Neural cell (in vitro differentiated cells): Measurements from ENCODE around the gene OXSM. TPM values are rescaled to one million over a fixed set of nuclear protein-coding genes. Genes with fewer than 3 reads are reported as not detected.

Experiments used
- H2AFZ ChIP-seq: fragments of 200-600, 300-800 bp; sonication (generic), shearing (Covaris generic); 2 replicates; pipeline ENCODE4 v1.6.0; 2014; ENCODE audit warnings: low read depth, mild to moderate bottlenecking, antibody characterized with exemption, low read length, moderate library complexity
- H3F3A ChIP-seq: fragments of 200-600 bp; shearing (Covaris generic); 2 replicates; pipeline ENCODE4 v1.6.1; 2016; ENCODE audit warnings: mild to moderate bottlenecking, moderate library complexity, mixed read lengths, antibody characterized with exemption, low read length; ENCODE audit not compliant: insufficient read depth, poor library complexity, severe bottlenecking
- H3K27ac ChIP-seq: fragments of 200-600, 300-800 bp; sonication (generic), shearing (Covaris generic); 2 replicates; pipeline ENCODE4 v1.5.1; 2014; ENCODE audit warnings: mild to moderate bottlenecking, low read length, moderate library complexity
- H3K27me3 ChIP-seq: fragments of 300-800, 200-600 bp; sonication (generic), shearing (Covaris generic); 2 replicates; pipeline ENCODE4 v1.6.0; 2014; ENCODE audit warnings: mild to moderate bottlenecking, low read depth, low read length, moderate library complexity; ENCODE audit not compliant: insufficient read depth
- H3K36me3 ChIP-seq: fragments of 300-800, 200-600 bp; sonication (generic), shearing (Covaris generic); 2 replicates; pipeline ENCODE4 v1.5.1; 2014; ENCODE audit warnings: mild to moderate bottlenecking, antibody characterized with exemption, low read length, moderate library complexity; ENCODE audit not compliant: insufficient read depth
- H3K4me2 ChIP-seq: fragments of 300-800, 200-600 bp; sonication (generic), shearing (Covaris generic); 2 replicates; pipeline ENCODE4 v1.6.0; 2014; ENCODE audit warnings: mild to moderate bottlenecking, low read length
- H3K4me3 ChIP-seq: fragments of 300-800, 200-600 bp; sonication (generic), shearing (Covaris generic); 2 replicates; pipeline ENCODE4 v1.5.1; 2014; ENCODE audit warnings: mild to moderate bottlenecking, low read length, moderate library complexity
- H3K79me2 ChIP-seq: fragments of 200-600 bp; shearing (Covaris generic); replicated peaks from 2 replicates; pipeline ENCODE4 v1.6.0; 2014; ENCODE audit warnings: mild to moderate bottlenecking, low read length, moderate library complexity; ENCODE audit not compliant: insufficient read depth
- H3K9ac ChIP-seq: fragments of 300-800, 200-600 bp; sonication (generic), shearing (Covaris generic); 2 replicates; pipeline ENCODE4 v1.6.1; 2016; ENCODE audit warnings: mild to moderate bottlenecking, low read length, mixed read lengths
- H3K9me2 ChIP-seq: fragments of 200-600 bp; shearing (Covaris generic); 2 replicates; pipeline ENCODE4 v1.6.1; 2016; ENCODE audit warnings: mild to moderate bottlenecking, low read length, mixed read lengths; ENCODE audit not compliant: insufficient read depth
- H3K9me3 ChIP-seq: fragments of 200-600, 300-800 bp; sonication (generic), shearing (Covaris generic); 2 replicates; pipeline ENCODE4 v1.6.1; 2016; ENCODE audit warnings: mild to moderate bottlenecking, mixed run types, low read length, moderate library complexity, mixed read lengths
- H4K20me1 ChIP-seq: fragments of 200-600 bp; shearing (Covaris generic); 2 replicates; pipeline ENCODE4 v1.6.1; 2016; ENCODE audit warnings: mild to moderate bottlenecking, mixed run types; ENCODE audit not compliant: insufficient read depth
- EP300 ChIP-seq: fragments of 450-650 bp; conservative IDR thresholded peaks from 2 replicates; pipeline ENCODE4 v1.6.1; 2014; ENCODE audit warnings: antibody characterized with exemption, mild to moderate bottlenecking, moderate library complexity; ENCODE audit not compliant: poor library complexity, severe bottlenecking
- EZH2 ChIP-seq: fragments of 200-600, 300-800 bp; shearing (Covaris generic), sonication (generic); IDR thresholded peaks from 2 replicates; pipeline ENCODE4 v1.6.1; 2014; ENCODE audit warnings: antibody characterized with exemption, low read length, borderline replicate concordance, mild to moderate bottlenecking; ENCODE audit not compliant: insufficient read depth, poor library complexity, severe bottlenecking
- MXI1 ChIP-seq: fragments of 450-650 bp; conservative IDR thresholded peaks from 2 replicates; pipeline ENCODE4 v1.6.1; 2014; ENCODE audit warnings: antibody characterized with exemption, mild to moderate bottlenecking; ENCODE audit not compliant: poor library complexity, severe bottlenecking
- POLR2AphosphoS5 ChIP-seq: IDR thresholded peaks from 2 replicates; pipeline ENCODE4 v1.6.1; 2012
- RAD21 ChIP-seq: fragments of 450-650 bp; conservative IDR thresholded peaks from 2 replicates; pipeline ENCODE4 v1.6.1; 2014; ENCODE audit warnings: antibody characterized with exemption, mild to moderate bottlenecking, moderate library complexity
- SMC3 ChIP-seq: fragments of 450-650 bp; conservative IDR thresholded peaks from 2 replicates; pipeline ENCODE4 v1.6.1; 2014; ENCODE audit warnings: antibody characterized with exemption, mild to moderate bottlenecking, moderate library complexity; ENCODE audit not compliant: poor library complexity
- TAF1 ChIP-seq: IDR thresholded peaks from 2 replicates; pipeline ENCODE4 v1.6.1; 2012; ENCODE audit warnings: low read depth
- polyA minus RNA-seq: library from RNA; depleted of rRNA, polyadenylated mRNA; stranded (reverse); fragments of >200 nt; gene quantifications from 2 replicates; pipeline ENCODE4 v1.2.3, GENCODE V29; 2014
- polyA plus RNA-seq: library from polyadenylated mRNA; depleted of rRNA; stranded (reverse); fragments of >200 nt; gene quantifications from 2 replicates; pipeline ENCODE4 v1.2.3, GENCODE V29; 2014
- TF ChIP-seq, protein P1 (sequence below): fragments of 450-650 bp; IDR thresholded peaks from 2 replicates; pipeline ENCODE4 v1.5.1; 2014; ENCODE audit warnings: antibody characterized with exemption, mild to moderate bottlenecking, moderate library complexity; ENCODE audit not compliant: poor library complexity, severe bottlenecking
- TF ChIP-seq, protein P2 (sequence below): IDR thresholded peaks from 2 replicates; pipeline ENCODE4 v1.6.1; 2012; ENCODE audit warnings: borderline replicate concordance

The OXSM gene
- polyA plus RNA-seq (6.7 and 11.9 TPM in 2 replicates), polyA minus RNA-seq (5.1 and 5.6 TPM in 2 replicates)

DNA sequence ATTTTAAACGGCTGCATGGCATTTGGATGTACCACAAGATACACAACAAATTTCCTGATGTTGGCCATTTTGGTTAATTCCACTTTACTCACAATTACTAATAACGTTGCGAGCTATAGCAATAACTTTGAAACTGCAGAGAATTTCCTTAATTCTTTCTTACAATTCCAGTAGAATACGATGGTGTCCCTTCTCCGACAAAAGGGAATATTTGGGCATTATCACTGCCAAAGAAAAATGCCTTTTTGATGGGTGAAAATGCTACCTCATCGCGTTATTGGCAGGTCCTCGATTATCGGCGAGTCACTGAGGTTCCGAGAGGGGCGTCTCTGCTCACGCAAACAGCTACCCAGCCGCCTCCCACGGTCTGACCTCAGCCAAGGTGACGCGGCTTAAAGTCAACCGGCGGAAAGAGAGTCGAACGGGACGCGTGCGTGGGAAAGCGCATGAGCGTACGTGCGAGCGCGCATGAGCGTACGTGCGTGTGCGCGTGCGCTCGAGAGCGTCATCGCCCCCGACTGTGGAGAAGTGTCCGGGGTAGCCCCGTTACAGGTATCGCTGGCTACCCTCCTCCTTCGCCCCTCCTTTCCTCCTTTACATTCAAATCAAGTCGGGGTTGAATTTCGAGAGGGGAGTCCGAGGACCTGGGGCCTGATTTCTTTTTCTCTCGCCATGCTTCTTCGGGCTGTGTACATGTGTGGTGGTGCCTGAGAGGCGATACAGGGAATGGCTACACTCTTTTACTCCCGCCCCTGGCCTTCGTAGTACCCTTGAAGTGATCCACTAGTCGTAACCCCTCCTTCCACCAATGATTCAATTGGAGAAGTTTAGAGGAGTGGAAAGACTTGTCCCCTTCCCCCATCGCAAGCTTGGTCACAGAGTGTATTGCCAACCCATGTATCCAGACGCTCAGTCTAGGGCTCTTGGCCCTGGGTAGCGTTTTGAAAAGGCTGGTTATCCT, at the start of gene OXSM:
Gene OXSM (plus strand): TSS at position 495 of the 961 bp plus-strand sequence. CDS start 931 bp downstream, outside the sequence.
- TF ChIP-seq POLR2AphosphoS5 (peak; percentile 67), RAD21 (no peak), TAF1 (peak; percentile 44), MXI1 (peak; percentile 63), SMC3 (no peak)
- TF ChIP-seq, protein P1, sequence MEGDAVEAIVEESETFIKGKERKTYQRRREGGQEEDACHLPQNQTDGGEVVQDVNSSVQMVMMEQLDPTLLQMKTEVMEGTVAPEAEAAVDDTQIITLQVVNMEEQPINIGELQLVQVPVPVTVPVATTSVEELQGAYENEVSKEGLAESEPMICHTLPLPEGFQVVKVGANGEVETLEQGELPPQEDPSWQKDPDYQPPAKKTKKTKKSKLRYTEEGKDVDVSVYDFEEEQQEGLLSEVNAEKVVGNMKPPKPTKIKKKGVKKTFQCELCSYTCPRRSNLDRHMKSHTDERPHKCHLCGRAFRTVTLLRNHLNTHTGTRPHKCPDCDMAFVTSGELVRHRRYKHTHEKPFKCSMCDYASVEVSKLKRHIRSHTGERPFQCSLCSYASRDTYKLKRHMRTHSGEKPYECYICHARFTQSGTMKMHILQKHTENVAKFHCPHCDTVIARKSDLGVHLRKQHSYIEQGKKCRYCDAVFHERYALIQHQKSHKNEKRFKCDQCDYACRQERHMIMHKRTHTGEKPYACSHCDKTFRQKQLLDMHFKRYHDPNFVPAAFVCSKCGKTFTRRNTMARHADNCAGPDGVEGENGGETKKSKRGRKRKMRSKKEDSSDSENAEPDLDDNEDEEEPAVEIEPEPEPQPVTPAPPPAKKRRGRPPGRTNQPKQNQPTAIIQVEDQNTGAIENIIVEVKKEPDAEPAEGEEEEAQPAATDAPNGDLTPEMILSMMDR, result peak; percentile 10
- peak within 1 kb of the TSS; percentile 64 for H3K27ac ChIP-seq

DNA sequence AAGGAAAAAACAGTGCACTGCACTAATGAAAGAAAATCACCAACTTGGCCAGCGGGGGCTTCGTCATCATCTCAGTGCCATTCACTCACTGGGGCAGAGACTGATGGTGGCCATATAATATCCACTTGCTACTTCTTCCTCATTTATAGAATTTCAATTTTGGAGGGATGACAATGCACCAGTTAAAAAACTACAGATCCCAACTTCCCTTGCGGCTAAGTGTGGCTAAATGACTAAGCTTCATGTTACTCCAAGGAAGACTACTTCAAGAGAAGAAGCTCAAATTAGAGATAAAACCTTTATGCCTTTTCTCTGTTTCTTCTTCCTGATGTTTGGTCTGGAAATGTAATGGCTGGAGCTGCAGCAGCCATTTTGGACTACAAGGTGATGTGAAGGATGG, 45.4 kb upstream of the OXSM start:
- Histone ChIP-seq H4K20me1 (no peaks in the 10 kb centered on the region), H3K4me2 (no peak overlapping the region), H3K4me3 (no peak overlapping the region), H3K9me3 (no peaks in the 10 kb centered on the region), H3K9me2 (no peaks in the 10 kb centered on the region), H3K9ac (no peak overlapping the region), H3F3A (no peaks in the 10 kb centered on the region), H2AFZ (no peak overlapping the region), H3K79me2 (no peaks in the 10 kb centered on the region), H3K27me3 (no peaks in the 10 kb centered on the region), H3K27ac (no peak overlapping the region), H3K36me3 (peaks cover 3% of the 10 kb centered on the region)
- TF ChIP-seq EP300 (no peak), EZH2 (no peak), MXI1 (no peak), RAD21 (no peak), SMC3 (no peak), TAF1 (no peak), POLR2AphosphoS5 (no peak)
- TF ChIP-seq, protein P1, result no peak
- TF ChIP-seq, protein P2, sequence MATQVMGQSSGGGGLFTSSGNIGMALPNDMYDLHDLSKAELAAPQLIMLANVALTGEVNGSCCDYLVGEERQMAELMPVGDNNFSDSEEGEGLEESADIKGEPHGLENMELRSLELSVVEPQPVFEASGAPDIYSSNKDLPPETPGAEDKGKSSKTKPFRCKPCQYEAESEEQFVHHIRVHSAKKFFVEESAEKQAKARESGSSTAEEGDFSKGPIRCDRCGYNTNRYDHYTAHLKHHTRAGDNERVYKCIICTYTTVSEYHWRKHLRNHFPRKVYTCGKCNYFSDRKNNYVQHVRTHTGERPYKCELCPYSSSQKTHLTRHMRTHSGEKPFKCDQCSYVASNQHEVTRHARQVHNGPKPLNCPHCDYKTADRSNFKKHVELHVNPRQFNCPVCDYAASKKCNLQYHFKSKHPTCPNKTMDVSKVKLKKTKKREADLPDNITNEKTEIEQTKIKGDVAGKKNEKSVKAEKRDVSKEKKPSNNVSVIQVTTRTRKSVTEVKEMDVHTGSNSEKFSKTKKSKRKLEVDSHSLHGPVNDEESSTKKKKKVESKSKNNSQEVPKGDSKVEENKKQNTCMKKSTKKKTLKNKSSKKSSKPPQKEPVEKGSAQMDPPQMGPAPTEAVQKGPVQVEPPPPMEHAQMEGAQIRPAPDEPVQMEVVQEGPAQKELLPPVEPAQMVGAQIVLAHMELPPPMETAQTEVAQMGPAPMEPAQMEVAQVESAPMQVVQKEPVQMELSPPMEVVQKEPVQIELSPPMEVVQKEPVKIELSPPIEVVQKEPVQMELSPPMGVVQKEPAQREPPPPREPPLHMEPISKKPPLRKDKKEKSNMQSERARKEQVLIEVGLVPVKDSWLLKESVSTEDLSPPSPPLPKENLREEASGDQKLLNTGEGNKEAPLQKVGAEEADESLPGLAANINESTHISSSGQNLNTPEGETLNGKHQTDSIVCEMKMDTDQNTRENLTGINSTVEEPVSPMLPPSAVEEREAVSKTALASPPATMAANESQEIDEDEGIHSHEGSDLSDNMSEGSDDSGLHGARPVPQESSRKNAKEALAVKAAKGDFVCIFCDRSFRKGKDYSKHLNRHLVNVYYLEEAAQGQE, result no peak

More for the DNA sequence above, at the start of gene OXSM:
- no peaks in the 10 kb centered on the region for H3K36me3 ChIP-seq
- H3K9me3 ChIP-seq, result no peaks in the 10 kb centered on the region
- no peaks in the 10 kb centered on the region for H4K20me1 ChIP-seq
- H3K4me3 ChIP-seq, result peak within 1 kb of the TSS; percentile 66
- peak within 1 kb of the TSS; percentile 10 for H2AFZ ChIP-seq
- no peaks in the 10 kb centered on the region for H3K9me2 ChIP-seq
- H3F3A ChIP-seq, result no peaks in the 10 kb centered on the region
- H3K27me3 ChIP-seq, result no peaks in the 10 kb centered on the region
- no peaks in the 10 kb centered on the region for H3K79me2 ChIP-seq
- H3K9ac ChIP-seq, result peak within 1 kb of the TSS; percentile 59
- H3K4me2 ChIP-seq, result peak within 1 kb of the TSS; percentile 17
